K562 (cell line): ENCODE results near the gene GMEB2. TPM values are rescaled to one million over a fixed set of nuclear protein-coding genes. Genes with fewer than 3 reads are reported as not detected.
A peak's percentile ranks its signal among the peaks of the same experiment; 100 is the strongest.

Experiments
- ATF3 ChIP-seq, 2 experiments: fragments of 450-650 bp in 1 of 2; sonication (generic) in 1 of 2; formaldehyde crosslinking in 1 of 2; IDR thresholded peaks in 1 of 2; conservative IDR thresholded peaks in 1 of 2; 2 replicates each; pipeline versions ENCODE4 v1.6.1 to v1.8.1; 2016 to 2023; ENCODE audit warnings: mild to moderate bottlenecking in 2 of 2, moderate library complexity in 2 of 2, inconsistent platforms in 1 of 2, missing genetic modification reagents in 1 of 2
- E2F1 ChIP-seq: sonication (generic); formaldehyde crosslinking; IDR thresholded peaks from 2 replicates; pipeline ENCODE4 v1.8.1; 2023; ENCODE audit warnings: mild to moderate bottlenecking, missing genetic modification reagents, moderate library complexity
- FOS ChIP-seq: IDR thresholded peaks from 3 replicates; pipeline ENCODE4 v1.6.1; 2011; ENCODE audit not compliant: insufficient read length; ENCODE audit errors: extremely low read depth
- GTF2B ChIP-seq: IDR thresholded peaks from 2 replicates; pipeline ENCODE4 v1.6.1; 2011; ENCODE audit not compliant: insufficient read length; ENCODE audit errors: extremely low read depth
- HMG20B ChIP-seq: fragments of 250-450 bp; sonication (Bioruptor Pico); IDR thresholded peaks from 2 replicates; pipeline ENCODE4 v1.5.0; 2021; ENCODE audit warnings: mild to moderate bottlenecking
- NONO ChIP-seq, 2 experiments: fragments of 200-400 bp in 1 of 2; fragments of 450-650 bp in 1 of 2; formaldehyde crosslinking in 1 of 2; IDR thresholded peaks; 2 replicates each; pipeline ENCODE4 v1.6.1; 2017; ENCODE audit warnings: low read depth in 2 of 2, mild to moderate bottlenecking in 2 of 2, moderate library complexity in 2 of 2, low read length in 1 of 2
- PHB2 ChIP-seq: fragments of 450-650 bp; IDR thresholded peaks from 2 replicates; pipeline ENCODE4 v1.6.1; 2017; ENCODE audit warnings: low read depth
- SIN3B ChIP-seq: fragments of 450-650 bp; IDR thresholded peaks from 2 replicates; pipeline ENCODE4 v1.6.1; 2017; ENCODE audit warnings: low read depth, mild to moderate bottlenecking, moderate library complexity
- TSHZ1 ChIP-seq: fragments of 250-450 bp; sonication (Bioruptor Pico); IDR thresholded peaks from 2 replicates; pipeline ENCODE4 v1.4.0; 2020; ENCODE audit warnings: mild to moderate bottlenecking, moderate library complexity
- ZNF395 ChIP-seq: fragments of 200-800 bp; sonication (Bioruptor generic); IDR thresholded peaks from 2 replicates; pipeline ENCODE4 v1.6.1; 2017; ENCODE audit warnings: missing genetic modification characterization, missing compliant biosample characterization
- ZNF740 ChIP-seq, 3 experiments: fragments of 200-800 bp in 1 of 3; sonication (Bioruptor generic) in 1 of 3; sonication (generic) in 1 of 3; formaldehyde crosslinking in 1 of 3; IDR thresholded peaks; 2 replicates each; pipeline versions ENCODE4 v1.6.1 to v1.8.0; 2016 to 2022; ENCODE audit warnings: mild to moderate bottlenecking in 2 of 3, missing compliant biosample characterization in 2 of 3, missing genetic modification characterization in 2 of 3, missing genetic modification reagents in 1 of 3
- ZSCAN29 ChIP-seq: fragments of 450-650 bp; IDR thresholded peaks from 2 replicates; pipeline ENCODE4 v1.6.1; 2017
- polyA plus RNA-seq, 8 experiments: library from polyadenylated mRNA; depleted of rRNA in 4 of 8; stranded (reverse) in 5 of 8; unstranded in 3 of 8; fragments of >200 nt; fragmentation: Nextera tagmentation in 2 of 8; fragmentation: Illumina TruSeq in 1 of 8; extraction: Ambion mirVana in 2 of 8; extraction: Trizol in 1 of 8; gene quantifications; 2 replicates each; pipeline versions ENCODE4 v1.2.1 to v1.2.3, GENCODE V29; 2011 to 2014; ENCODE audit warnings: inconsistent platforms in 1 of 8, missing spikeins in 1 of 8
- total RNA-seq, 7 experiments: library from RNA; depleted of rRNA in 6 of 7; stranded (reverse); fragments of >200 nt in 6 of 7; fragmentation: Illumina TruSeq in 2 of 7; extraction: Trizol in 2 of 7; gene quantifications; 2 replicates each; pipeline versions ENCODE4 v1.2.1 to v1.2.3, GENCODE V29; 2011 to 2021; ENCODE audit warnings: low replicate concordance in 1 of 7

The GMEB2 gene
- total and polyA plus RNA-seq, 9 of the 15 experiments (the other 6 are each of a cell fraction or from before 2014, with no cell fraction given), result 0.03 to 13.9 (median 6.3) TPM

GRCh38 chr20:63552481-63553249, 74.2 kb downstream of the GMEB2 start (continued):
- no peak for TF ChIP-seq HMG20B (CRISPR knock-in tag)
- no peak for TF ChIP-seq ATF3 (IDR thresholded peaks at IDR 0.05)
- no peak for TF ChIP-seq ATF3 (CRISPR knock-in tag; conservative IDR thresholded peaks at IDR 0.05)
- TF ChIP-seq E2F1, result no peak
- no peak for TF ChIP-seq ZNF740 (CRISPR knock-in tag; IDR thresholded peaks at IDR 0.05)
- no peak for TF ChIP-seq ZNF740 (tag; IDR thresholded peaks at IDR 0.05)
- 0 out of 2 replicates have a peak, but pooled peaks have one; percentile 34 for TF ChIP-seq ZNF395
- no peak for TF ChIP-seq FOS
- TF ChIP-seq TSHZ1 (CRISPR knock-in tag), result no peak
- TF ChIP-seq GTF2B, result no peak
- TF ChIP-seq NONO (IDR thresholded peaks at IDR 0.05; ENCODE audit: low read depth in 2 of 2, low read length in 1 of 2), result no peak
- TF ChIP-seq ZSCAN29, result no peak
- TF ChIP-seq SIN3B, result no peak
- no peak for TF ChIP-seq PHB2
